Type B pancreatic cell (in vitro differentiated cells): ENCODE results near the gene BTBD9. TPM values are rescaled to one million over a fixed set of nuclear protein-coding genes. Genes with fewer than 3 reads are reported as not detected.

Source experiments
- DNase-seq: peaks from one replicate; pipeline ENCODE4 v3.0.0; 2021; ENCODE audit warnings: mixed read lengths; ENCODE audit not compliant: unreplicated experiment; ENCODE audit errors: extremely low spot score
- H3K27ac Mint-ChIP-seq: 2 replicates; pipeline ENCODE4 v1.8.0; 2021; ENCODE audit warnings: mild to moderate bottlenecking, mixed read lengths
- H3K27me3 Mint-ChIP-seq: 2 replicates; pipeline ENCODE4 v1.8.0; 2021; ENCODE audit warnings: mixed read lengths
- H3K36me3 Mint-ChIP-seq: 2 replicates; pipeline ENCODE4 v1.8.0; 2021; ENCODE audit warnings: mixed read lengths
- H3K4me1 Mint-ChIP-seq: one replicate; pipeline ENCODE4 v1.8.0; 2021; ENCODE audit warnings: mixed read lengths; ENCODE audit not compliant: unreplicated experiment
- H3K4me3 Mint-ChIP-seq: 2 replicates; pipeline ENCODE4 v1.8.0; 2021; ENCODE audit warnings: mild to moderate bottlenecking, mixed read lengths
- H3K9me3 Mint-ChIP-seq: 2 replicates; pipeline ENCODE4 v1.8.0; 2021; ENCODE audit warnings: mixed read lengths
- total RNA-seq: library from RNA; stranded (reverse); gene quantifications from 2 replicates; pipeline ENCODE4 v1.2.1, GENCODE V29; 2021; ENCODE audit warnings: low replicate concordance
- TF ChIP-seq, protein P1 (sequence below): fragments of 200-600 bp; sonication (generic); conservative IDR thresholded peaks from 2 replicates; pipeline ENCODE4 v1.5.0; 2021; ENCODE audit warnings: antibody characterized with exemption, mild to moderate bottlenecking

BTBD9 gene
- total RNA-seq, 1 donor from 2014 or later = 14.9 TPM

DNA sequence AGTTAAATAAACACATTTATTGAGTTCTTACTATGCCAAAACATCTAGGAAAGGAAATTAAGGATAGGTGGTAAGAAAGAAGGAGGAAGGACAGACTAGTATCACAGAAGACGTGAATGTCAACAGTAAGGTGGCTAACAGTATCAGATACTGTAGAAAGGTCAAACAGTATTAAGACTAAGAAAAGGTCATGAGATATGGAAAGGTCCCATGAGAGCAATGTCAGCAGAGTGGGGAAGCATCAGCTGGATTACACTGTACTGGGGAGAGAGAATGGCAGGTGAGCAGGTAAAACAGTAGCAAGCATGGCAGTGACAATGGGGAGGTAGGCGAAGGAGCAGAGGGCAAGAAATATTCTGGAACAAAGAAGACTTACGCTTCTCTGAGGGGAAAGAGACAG, 45.2 kb upstream of the BTBD9 start:
- Mint-ChIP-seq H3K9me3 (no peaks in the 10 kb centered on the region), H3K27me3 (no peaks in the 10 kb centered on the region), H3K4me3 (no peak overlapping the region), H3K27ac (no peak overlapping the region), H3K36me3 (peaks cover 17% of the 10 kb centered on the region), H3K4me1 (peaks cover 5% of the 10 kb centered on the region)
- no peak for DNase-seq
- TF ChIP-seq, protein P1, sequence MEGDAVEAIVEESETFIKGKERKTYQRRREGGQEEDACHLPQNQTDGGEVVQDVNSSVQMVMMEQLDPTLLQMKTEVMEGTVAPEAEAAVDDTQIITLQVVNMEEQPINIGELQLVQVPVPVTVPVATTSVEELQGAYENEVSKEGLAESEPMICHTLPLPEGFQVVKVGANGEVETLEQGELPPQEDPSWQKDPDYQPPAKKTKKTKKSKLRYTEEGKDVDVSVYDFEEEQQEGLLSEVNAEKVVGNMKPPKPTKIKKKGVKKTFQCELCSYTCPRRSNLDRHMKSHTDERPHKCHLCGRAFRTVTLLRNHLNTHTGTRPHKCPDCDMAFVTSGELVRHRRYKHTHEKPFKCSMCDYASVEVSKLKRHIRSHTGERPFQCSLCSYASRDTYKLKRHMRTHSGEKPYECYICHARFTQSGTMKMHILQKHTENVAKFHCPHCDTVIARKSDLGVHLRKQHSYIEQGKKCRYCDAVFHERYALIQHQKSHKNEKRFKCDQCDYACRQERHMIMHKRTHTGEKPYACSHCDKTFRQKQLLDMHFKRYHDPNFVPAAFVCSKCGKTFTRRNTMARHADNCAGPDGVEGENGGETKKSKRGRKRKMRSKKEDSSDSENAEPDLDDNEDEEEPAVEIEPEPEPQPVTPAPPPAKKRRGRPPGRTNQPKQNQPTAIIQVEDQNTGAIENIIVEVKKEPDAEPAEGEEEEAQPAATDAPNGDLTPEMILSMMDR = no peak

DNA sequence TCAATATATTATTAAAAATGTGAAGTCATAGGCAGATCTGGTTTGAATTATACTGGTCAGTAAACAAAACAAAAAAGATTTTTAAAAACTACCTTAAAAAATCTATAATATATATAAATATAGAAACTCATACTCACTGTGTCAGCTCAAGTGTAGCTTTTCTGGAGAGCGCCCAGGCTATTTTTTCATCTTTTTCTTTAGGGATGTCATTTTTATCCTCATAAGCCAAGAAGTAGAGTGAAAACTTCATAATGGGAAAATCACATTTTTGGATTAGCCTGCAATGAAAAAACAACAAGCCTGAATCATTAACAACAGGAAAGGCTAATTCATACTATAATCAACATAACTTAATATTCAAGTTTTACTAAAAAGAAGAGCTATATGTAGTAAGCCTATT, 44.5 kb upstream of the BTBD9 start:
- Mint-ChIP-seq H3K27me3 (no peaks in the 10 kb centered on the region), H3K27ac (no peak overlapping the region), H3K9me3 (no peaks in the 10 kb centered on the region), H3K4me1 (peaks cover 5% of the 10 kb centered on the region), H3K4me3 (no peak overlapping the region), H3K36me3 (peaks cover 17% of the 10 kb centered on the region)
- TF ChIP-seq, protein P1 = no peak
- no peak for DNase-seq

DNA sequence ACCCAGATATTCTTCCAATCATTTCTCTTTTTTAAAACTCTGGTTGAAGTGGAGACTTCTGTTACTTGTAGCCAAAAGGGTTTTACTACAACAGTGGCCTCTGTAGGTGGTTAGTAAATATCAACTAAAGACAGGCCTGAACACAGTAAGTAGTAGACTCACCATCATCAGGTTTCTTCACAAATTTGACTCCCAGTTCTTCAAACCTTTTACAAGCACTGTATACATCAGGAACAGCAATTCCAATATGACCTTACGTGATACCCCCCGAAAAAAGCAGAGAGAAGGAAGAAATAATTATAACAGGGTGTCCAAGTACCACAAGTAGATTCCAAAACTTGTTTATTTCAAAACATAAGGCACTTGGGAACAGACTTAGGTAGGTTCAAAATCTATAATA, 42.1 kb upstream of the BTBD9 start:
- no peaks in the 10 kb centered on the region for H3K27me3 Mint-ChIP-seq
- no peaks in the 10 kb centered on the region for H3K4me1 Mint-ChIP-seq
- DNase-seq = no peak
- peaks cover 19% of the 10 kb centered on the region for H3K36me3 Mint-ChIP-seq
- no peak overlapping the region for H3K27ac Mint-ChIP-seq
- TF ChIP-seq, protein P1 = no peak
- no peak overlapping the region for H3K4me3 Mint-ChIP-seq
- no peaks in the 10 kb centered on the region for H3K9me3 Mint-ChIP-seq

DNA sequence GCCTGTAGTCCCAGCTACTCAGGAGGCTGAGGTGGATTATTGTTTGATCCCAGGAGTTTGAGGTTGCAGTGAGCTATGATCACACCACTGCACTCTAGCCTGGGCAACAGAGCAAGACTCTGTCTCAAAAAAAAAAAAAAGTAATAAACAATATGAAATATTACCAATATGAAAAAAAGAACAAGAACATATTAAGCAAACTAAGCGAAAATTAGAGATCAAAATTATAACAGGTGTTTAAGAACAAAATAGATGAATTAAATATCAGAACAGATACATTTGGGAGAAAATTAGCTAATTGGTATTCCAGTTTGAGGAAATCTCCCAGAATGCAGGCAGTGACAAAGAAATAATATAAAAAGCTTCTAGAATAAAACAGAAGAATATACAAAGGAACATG, 39.9 kb upstream of the BTBD9 start:
- H3K9me3 Mint-ChIP-seq = no peaks in the 10 kb centered on the region
- no peak overlapping the region for H3K27ac Mint-ChIP-seq
- H3K4me3 Mint-ChIP-seq = no peak overlapping the region
- H3K36me3 Mint-ChIP-seq = peaks cover 32% of the 10 kb centered on the region
- H3K27me3 Mint-ChIP-seq = no peaks in the 10 kb centered on the region
- DNase-seq = no peak
- no peaks in the 10 kb centered on the region for H3K4me1 Mint-ChIP-seq
- TF ChIP-seq, protein P1 = no peak

DNA sequence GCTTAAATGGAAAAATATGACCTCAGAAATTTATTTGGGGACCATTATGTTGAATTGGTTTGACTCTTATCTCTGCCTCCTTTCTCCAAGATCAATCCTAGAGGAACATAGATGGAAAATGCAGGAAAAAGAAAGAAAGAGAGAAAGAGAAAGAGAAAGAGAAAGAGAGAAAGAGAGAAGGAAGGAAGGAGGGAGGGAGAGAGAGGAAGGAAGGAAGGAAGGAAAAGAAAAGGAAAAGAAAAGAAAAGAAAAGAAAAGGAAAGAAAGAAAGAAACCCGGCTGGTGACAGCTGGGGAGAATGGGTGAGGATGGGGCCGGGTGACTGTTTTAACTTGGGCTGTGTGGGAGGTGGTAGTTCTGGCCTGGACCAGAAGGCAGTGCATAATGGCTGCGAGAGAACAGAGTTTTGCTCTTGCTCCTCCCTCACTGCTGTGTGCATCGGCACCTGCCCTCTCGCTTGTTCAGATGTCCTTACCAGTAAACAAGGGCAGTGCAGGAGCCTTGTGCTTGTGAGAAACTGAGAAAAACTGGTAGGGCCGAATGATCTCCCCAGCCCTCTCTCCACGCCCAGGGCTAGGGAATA, 38.5 kb upstream of the BTBD9 start:
- Mint-ChIP-seq H3K27ac (no peak overlapping the region), H3K36me3 (peaks cover 38% of the 10 kb centered on the region)
- no peak for DNase-seq

More for the DNA sequence above, 38.5 kb upstream of the BTBD9 start:
- peaks cover 5% of the 10 kb centered on the region for H3K4me1 Mint-ChIP-seq
- no peak overlapping the region for H3K4me3 Mint-ChIP-seq
- H3K9me3 Mint-ChIP-seq = no peaks in the 10 kb centered on the region
- H3K27me3 Mint-ChIP-seq = no peaks in the 10 kb centered on the region
- TF ChIP-seq, protein P1 = no peak
